ENCODE results near the gene DAB1. TPM values are rescaled to one million over a fixed set of nuclear protein-coding genes. Genes with fewer than 3 reads are reported as not detected.

DAB1 gene
- total RNA-seq, 1 experiment from 2014 or later, result not detected

- no peak for DNase-seq (ENCODE audit: low read depth)
Observed at GRCh38 chr1:57033222-57034001, 390.4 kb downstream of the DAB1 start.

GRCh38 chr1:57026624-57027354 lies 397.1 kb downstream of the DAB1 start:
- DNase-seq (ENCODE audit: low read depth), result no peak

DNA sequence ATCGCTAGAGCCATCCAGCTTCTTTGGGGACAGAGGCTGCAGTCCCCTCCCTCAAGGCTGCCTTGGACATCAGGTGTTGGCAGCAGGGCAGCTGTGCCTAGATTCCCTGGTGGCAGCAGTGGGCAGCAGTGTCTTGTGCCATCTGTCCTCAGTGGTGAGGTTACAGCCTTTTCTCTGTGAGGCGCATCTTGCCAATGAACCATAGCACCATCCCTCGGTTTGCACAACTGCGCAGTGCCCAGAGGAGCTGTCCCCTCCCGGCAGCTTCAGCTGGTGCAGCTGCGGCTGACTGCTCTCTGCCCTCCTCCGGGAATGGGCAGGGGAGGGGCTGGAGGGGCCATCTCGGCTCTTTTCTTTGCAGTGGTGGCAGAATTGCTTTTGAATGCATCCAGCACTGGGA lies 399.0 kb downstream of the DAB1 start:
- no peak for DNase-seq (ENCODE audit: low read depth)

DNA sequence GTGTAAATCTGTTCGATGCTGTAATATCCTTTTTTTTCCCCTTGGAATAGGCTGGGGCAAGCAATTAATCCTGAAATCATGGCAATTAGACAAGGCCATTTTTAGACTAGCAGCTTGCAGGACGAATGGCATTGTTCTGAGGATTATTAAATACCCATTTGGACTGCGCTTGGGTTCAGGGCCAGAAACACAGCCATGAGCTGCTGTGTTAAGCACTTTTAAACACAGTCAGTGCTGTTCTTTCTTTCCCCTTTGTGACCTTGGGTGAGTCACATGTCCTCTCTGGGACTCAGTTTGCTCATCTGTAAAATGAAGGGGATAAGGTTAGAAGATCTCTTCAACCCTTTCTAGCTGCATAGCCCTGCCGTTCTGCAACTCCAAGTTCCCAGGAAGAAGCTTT lies 399.4 kb downstream of the DAB1 start:
- no peak for DNase-seq (ENCODE audit: low read depth)

DNA sequence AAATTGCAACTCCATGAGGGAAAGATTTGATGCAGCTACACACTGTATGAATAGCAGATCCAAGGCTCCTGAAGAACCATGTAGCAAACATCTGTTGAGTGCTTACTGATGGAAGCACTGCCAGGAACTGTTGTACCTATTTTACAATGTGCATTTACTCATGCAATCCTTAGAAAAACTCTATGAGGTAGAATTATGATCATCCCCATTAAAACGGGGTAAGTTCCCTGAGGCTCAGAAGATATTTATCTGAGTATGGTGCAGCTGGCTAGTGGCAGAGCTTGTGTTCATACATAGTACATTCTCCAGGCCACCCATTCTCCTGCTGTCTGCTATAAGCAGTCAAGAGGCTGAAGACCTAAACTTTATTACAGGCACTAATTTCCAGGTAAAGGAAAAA lies 403.6 kb downstream of the DAB1 start:
- DNase-seq (ENCODE audit: low read depth), result no peak

GRCh38 chr1:57019236-57019839 lies 404.5 kb downstream of the DAB1 start:
- no peak for DNase-seq (ENCODE audit: low read depth)

GRCh38 chr1:57018119-57018518 lies 405.7 kb downstream of the DAB1 start:
- no peak for DNase-seq (ENCODE audit: low read depth)

- no peak for DNase-seq (ENCODE audit: low read depth)
Observed at GRCh38 chr1:57017717-57018116, 406.1 kb downstream of the DAB1 start.

GRCh38 chr1:57017200-57017599 lies 406.7 kb downstream of the DAB1 start:
- no peak for DNase-seq (ENCODE audit: low read depth)

DNA sequence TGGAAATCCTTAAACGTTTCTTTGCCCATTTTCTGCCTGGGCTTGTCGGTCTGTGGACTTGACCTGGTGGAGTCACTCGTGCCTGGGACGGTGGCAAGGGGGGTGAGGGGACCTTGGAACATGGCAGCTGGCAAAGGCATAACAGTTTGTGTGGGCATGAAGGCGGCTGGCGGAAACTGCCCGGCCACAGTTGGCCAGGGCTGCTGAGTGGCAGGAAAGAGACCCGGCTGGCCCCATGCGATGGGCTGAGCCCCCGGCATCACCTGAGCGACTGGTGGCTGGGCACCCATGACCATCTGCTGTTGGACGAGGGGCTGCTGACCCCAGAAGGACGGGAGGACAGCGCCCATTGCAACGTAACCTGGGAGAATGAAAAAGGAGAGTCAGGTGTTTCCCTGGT lies 408.8 kb downstream of the DAB1 start:
- no peak for DNase-seq (ENCODE audit: low read depth)

DNA sequence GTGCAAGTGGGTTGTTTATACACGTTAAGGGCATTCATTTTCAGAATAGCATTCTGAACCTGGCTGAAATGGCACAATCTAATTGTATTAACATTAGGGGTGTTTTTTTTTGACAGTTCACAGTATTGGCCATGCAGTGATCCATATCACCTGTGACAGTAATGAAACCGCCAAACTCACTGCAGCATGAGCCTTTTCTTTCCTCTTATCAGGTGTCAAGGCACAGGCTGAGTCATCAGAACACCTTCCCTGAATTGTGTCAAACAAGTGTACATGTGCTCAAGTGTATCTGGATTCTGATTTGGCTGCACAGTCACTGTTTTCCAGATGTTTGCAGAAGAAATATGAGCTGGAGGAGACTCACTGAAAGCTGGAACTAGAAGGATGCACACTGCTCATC lies 410.3 kb downstream of the DAB1 start:
- no peak for DNase-seq (ENCODE audit: low read depth)

- DNase-seq (ENCODE audit: low read depth), result no peak
Observed at GRCh38 chr1:57012315-57012714, 411.5 kb downstream of the DAB1 start.

GRCh38 chr1:57010511-57010910 lies 413.3 kb downstream of the DAB1 start:
- no peak for DNase-seq (ENCODE audit: low read depth)

- no peak for DNase-seq (ENCODE audit: low read depth)
Observed at GRCh38 chr1:57007948-57008347, 415.9 kb downstream of the DAB1 start.

- DNase-seq (ENCODE audit: low read depth), result no peak
Observed at GRCh38 chr1:57007472-57007871, 416.4 kb downstream of the DAB1 start.

- DNase-seq (ENCODE audit: low read depth), result no peak
Observed at GRCh38 chr1:57003398-57004139, 420.3 kb downstream of the DAB1 start.

- no peak for DNase-seq (ENCODE audit: low read depth)
Observed at GRCh38 chr1:56995414-56996100, 428.3 kb downstream of the DAB1 start.

DNA sequence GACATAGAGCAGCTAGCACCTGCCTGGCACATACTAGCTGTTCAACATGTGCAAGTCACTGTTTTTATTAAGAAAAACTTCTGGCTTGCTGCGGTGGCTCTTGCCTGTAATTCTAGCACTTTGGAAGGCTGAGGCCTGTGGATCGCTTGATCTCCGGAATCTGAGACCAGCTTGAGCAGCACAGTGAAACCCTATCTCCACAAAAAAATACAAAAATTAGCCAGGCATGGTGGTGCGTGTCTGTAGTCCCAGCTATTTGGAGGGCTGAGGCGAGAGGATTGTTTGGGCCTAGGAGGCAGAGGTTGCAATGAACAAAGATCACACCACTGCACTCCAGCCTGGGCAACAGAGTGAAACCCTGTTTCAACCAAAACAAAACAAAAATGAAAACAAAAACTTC lies 430.4 kb downstream of the DAB1 start:
- no peak for DNase-seq (ENCODE audit: low read depth)

- no peak for DNase-seq (ENCODE audit: low read depth)
Observed at GRCh38 chr1:56992318-56993125, 431.3 kb downstream of the DAB1 start.

DNA sequence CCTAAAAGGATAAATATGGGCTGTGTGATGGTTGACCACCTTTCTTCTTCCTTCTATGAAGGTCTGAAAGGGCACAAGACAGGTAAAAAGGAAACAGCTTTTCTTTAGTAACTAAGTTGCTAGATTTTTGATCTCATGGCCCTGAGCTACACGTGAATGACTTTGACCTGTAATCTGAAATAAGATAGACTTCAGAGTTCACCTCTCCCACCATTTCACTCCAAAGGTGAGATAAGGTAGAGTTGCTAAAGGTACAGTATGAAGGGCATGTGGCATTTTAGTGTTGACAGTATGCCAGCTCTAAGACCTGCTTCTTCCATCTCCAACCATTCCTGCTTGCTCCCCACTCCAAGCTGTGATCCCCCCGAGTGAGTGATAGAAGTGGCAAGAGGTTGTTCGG lies 432.3 kb downstream of the DAB1 start:
- no peak for DNase-seq (ENCODE audit: low read depth)

- DNase-seq (ENCODE audit: low read depth), result no peak
Observed at GRCh38 chr1:56986397-56986796, 437.5 kb downstream of the DAB1 start.
